T-helper 1 cell treated with Interleukin-12 subunit alpha and Interleukin-12 subunit beta and Interleukin-4 antibody, amounts not matched to agents 30 ng/mL and 1 ng/mL, for 36 hours (primary cell): Measurements from ENCODE around the gene PNPLA2. TPM values are rescaled to one million over a fixed set of nuclear protein-coding genes. Genes with fewer than 3 reads are reported as not detected.

Source experiments
- intact Hi-C: fragments of 100-400 bp; cut with micrococcal nuclease; formaldehyde crosslinking; loops from one replicate; pipeline ENCODE4 v1.15.1; 2024
- total RNA-seq: library from RNA; stranded (reverse); gene quantifications from 2 replicates; pipeline ENCODE4 v1.2.3, GENCODE V29; 2022

The PNPLA2 gene
- total RNA-seq, 1 donor from 2014 or later, result 58.7 TPM

- intact Hi-C loops, result loop anchor here (1.0 to 2.0 kb wide), 5 partner anchors 10 to 82 kb away; partner anchors contain the start of genes AP2A2, CD151 and RPLP2
Observed at GRCh38 chr11:842370-843002, 23.8 kb downstream of the PNPLA2 start, which contains the start of the genes POLR2L and TSPAN4. Gene POLR2L, minus strand, starts transcription at chr11:842529. Its CDS starts 21 bp downstream, at chr11:842508. Gene TSPAN4, plus strand, starts transcription at chr11:842852. Its CDS starts 7,453 bp downstream, at chr11:850305.

DNA sequence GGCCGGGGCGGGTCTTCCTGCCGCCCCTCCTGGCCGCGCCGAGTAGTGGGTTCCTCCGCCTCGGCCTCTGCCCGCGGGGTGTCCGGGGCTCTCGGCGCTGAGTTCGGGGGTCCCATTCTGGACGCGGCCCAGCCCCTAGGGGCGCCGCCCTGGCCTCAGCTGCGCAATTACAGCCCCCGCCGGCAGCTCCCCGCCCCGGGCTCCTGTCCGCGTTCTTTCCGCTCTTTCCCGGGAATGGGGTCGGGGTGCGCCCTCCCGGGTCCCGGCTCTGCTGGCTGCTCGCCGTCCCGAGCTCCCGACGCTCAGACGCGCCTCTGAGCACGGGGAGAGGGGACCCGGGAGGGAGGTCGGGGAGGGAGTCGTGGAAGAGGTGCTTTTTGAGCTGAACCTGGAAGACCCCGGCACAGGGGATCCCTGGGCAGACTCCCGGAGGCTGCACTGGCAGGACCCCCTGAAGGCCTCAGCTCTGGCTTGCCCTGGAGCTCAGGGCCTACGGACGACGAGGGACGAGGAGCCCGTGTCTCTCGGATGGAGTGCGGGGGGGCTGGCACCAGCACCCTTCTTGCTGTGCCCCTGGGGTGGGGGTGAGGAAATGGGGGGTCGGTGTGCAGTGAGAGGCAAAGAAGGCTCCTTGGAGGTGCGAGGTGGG, 24.5 kb downstream of the PNPLA2 start:
- intact Hi-C loops, result loop anchor here (2.0 kb wide), 1 partner anchor 82 kb away; the partner anchor contains the start of gene AP2A2

GRCh38 chr11:843818-844692, 25.3 kb downstream of the PNPLA2 start:
- intact Hi-C loops, result loop anchor here (2.0 kb wide), 1 partner anchor 81 kb away; the partner anchor contains the start of gene AP2A2

- intact Hi-C loops, result loop anchor here (5.0 kb wide), 1 partner anchor 132 kb away; no protein-coding TSS in a partner anchor
Observed at GRCh38 chr11:844693-845644, 26.3 kb downstream of the PNPLA2 start.

GRCh38 chr11:845872-846495, 27.3 kb downstream of the PNPLA2 start:
- intact Hi-C loops, result loop anchor here (5.0 kb wide), 1 partner anchor 131 kb away; no protein-coding TSS in a partner anchor

GRCh38 chr11:846496-847098, 27.9 kb downstream of the PNPLA2 start:
- intact Hi-C loops, result loop anchor here (5.0 kb wide), 1 partner anchor 131 kb away; no protein-coding TSS in a partner anchor

DNA sequence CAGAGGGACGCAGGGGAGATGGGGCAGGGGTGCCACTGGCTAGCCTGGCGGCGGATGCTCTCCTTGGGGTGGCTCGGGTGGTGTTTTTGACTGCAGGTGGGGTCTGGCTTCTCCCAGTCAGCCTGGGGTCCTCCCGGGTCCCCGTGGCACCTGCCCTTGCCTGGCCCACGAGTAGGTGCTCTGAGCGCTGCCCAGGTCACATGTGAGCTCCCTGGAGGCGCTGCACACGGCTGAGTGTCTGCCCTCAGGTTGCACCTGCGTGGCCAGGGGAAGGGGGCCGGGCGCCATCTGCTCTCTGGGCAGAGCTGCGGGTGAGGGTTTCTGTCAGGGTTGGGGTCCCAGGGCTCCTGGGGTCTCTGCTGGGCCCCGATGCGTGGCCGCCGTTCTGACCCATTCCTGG, 29.2 kb downstream of the PNPLA2 start:
- intact Hi-C loops, result loop anchor here (5.0 kb wide), 1 partner anchor 129 kb away; no protein-coding TSS in a partner anchor

DNA sequence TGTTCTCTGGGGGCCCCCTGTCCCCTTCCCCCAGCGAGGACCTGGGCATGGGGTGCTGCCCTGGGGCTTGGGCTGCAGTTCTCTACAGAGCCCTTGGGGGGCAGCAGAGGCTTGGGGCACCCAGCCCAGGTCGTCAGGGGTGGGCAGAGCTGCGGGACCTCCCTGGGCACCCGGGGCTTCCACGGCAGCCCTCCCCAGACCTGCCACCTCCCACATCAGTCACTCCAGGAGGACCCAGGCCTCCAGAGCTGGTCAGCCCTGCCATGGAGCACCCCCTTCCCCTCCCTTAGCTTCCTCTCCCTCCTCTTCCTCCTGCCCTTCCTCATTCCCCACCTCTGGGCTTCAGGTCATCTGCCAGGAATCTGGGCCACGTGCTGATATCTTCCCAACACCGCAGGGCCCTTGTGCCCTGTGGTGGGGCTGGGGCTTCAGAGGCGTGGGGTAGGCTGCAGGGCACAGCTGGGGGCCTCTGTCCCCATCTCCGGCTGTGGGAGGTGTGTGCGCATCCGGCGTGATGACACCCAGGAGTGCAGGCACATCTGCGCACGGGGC, 29.7 kb downstream of the PNPLA2 start:
- intact Hi-C loops, result loop anchor here (5.0 kb wide), 1 partner anchor 129 kb away; no protein-coding TSS in a partner anchor

GRCh38 chr11:849104-849824, 30.6 kb downstream of the PNPLA2 start:
- intact Hi-C loops, result loop anchor here (5.0 kb wide), 1 partner anchor 128 kb away; no protein-coding TSS in a partner anchor

- intact Hi-C loops, result loop anchor here (5.0 kb wide), 1 partner anchor 127 kb away; no protein-coding TSS in a partner anchor
Observed at GRCh38 chr11:849951-850774, 31.4 kb downstream of the PNPLA2 start.

DNA sequence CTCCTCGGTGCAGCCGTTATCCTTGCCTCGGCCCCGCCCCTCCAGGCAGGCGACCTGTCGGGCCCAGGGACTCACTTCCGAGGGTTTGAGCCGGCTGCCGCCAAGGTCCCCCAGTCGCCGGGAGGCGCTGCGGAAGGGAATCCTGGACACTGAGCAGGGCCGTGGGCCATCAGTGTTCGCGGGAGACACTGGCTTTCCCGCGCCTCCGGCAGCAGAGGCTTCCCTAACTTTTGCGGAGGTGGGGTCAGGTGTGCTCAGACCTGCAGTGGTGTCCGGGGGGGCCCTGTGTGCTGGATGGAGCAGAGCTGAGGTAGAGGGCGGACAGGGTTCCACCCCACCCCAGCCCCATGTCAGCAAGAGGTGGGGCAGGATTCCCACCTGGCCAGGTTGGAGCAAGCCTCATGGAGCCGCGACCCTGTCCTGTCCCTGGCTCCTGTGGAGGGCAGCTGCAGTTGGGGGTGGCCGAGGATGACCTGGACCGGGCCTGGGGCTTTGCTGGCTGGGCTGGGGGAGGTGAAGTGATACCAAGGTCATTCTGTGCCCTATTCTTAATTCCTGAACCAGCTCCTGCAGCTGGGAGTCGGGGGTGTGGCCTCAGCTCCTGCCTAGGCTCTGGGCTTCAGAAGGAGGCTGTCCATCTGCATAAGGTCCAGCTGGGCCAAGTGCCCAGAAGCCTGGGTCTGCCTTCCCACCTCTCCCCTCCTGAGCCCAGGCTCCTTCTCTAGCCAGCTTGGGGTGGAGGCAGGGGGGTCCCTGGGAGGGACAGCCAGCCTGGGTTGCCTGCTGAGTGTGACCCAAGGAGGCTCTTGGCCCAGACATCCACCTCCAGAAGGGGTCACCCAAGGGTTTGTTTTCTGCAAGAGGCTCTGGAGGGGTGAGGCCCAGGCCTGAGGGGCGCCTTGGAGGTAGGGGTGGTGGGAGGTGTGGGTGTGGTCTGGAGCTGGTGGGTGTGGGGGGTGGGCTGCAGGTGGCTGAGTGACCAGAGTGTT, 32.4 kb downstream of the PNPLA2 start:
- intact Hi-C loops, result no loop called here

GRCh38 chr11:852762-853161, 34.0 kb downstream of the PNPLA2 start:
- intact Hi-C loops, result no loop called here

DNA sequence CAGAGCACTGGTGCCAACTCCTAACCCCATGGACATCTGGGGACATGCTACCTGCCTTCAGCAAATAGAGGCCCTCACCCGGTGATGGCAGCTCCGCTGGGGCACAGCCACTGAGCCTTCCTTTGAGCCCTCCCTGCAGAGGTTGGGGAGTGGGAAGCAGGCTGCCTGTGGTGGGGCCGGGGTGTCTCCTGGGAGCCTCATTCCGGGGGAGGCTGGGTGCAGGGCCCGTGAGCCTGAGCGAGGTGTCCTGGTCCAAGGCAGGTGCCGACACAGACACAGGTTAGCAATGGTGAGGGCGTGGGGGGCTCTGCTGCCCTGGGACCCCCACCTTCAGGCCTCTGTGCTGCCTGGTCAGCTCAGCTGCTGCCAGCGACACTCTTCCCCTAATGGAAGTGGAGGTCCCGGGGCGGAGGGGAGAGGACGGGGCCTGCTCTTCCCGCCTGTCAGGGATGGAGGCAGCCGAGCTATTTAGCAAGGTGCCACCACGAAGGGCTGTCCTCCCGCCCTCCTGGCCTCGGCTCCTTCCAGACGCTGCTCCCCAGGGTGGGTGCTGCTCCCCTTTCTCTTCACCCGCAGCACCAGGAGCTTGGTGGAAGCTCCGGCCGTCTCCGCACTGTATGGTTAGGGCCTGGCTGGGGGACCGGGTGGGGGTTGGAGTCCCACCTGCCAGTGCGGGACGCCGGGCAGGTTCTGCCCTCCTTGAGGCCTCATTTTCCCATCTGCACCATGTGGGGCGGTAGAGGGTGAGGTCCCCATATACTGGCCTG, 35.2 kb downstream of the PNPLA2 start:
- intact Hi-C loops, result no loop called here

GRCh38 chr11:854601-855329, 36.1 kb downstream of the PNPLA2 start:
- intact Hi-C loops, result no loop called here

DNA sequence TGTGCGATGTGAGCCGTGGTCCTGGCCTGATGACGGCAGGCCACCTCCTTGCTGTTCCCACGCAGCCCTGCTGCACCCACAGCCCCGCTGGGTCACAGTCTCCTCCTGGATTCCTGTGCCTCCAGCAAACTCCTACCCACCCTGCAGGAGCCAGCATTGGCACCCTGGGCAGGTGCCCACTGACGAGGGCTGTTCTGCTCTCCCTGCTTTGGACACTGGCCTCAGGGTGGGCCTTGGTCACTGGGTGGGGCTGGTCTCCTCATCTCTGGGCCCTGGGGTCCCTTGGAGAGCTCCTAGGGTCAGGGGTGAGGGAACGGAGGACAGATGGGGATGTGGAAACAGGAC, 36.6 kb downstream of the PNPLA2 start:
- intact Hi-C loops, result no loop called here
